Panc1 (cell line): ENCODE data around the gene ALDH3A1. TPM values are rescaled to one million over a fixed set of nuclear protein-coding genes. Genes with fewer than 3 reads are reported as not detected.
"Not testable (repeated sequence)": the region's sequence is repeated elsewhere in the genome, so short reads cannot be mapped to it uniquely, and the experiment has no call there.

Experiments
- ATAC-seq: fragments of 200-7000 bp; cut with Tn5 transposase; 2 replicates; pipeline ENCODE4 v1.9.1; 2020; ENCODE audit warnings: mild to moderate bottlenecking, moderate library complexity
- BruUV-seq: library from RNA; stranded (reverse); fragments of 400-500 nt; replicated peaks from 2 replicates; lab custom pipeline; 2021; lab: Mats Ljungman, UMichigan
- CTCF ChIA-PET: fragments of 300-600 bp; sonication (Branson Sonifier 250); formaldehyde crosslinking; loops from one replicate; lab custom pipeline; 2022; ENCODE audit warnings: antibody characterized with exemption; lab: Charles Lee
- POLR2A ChIA-PET: fragments of 300-600 bp; sonication (Branson Sonifier 250); formaldehyde crosslinking; loops from one replicate; lab custom pipeline; 2022; ENCODE audit warnings: antibody characterized with exemption; lab: Charles Lee
- DNase-seq: peaks from one replicate; pipeline ENCODE4 v3.0.0-alpha.2; 2010; ENCODE audit warnings: low read depth, low spot score
- H3K27ac ChIP-seq: 2 replicates; pipeline ENCODE4 v1.5.1; 2011; ENCODE audit warnings: mild to moderate bottlenecking, low read length, inconsistent platforms
- H3K27me3 ChIP-seq: fragments of 200-500 bp; sonication (Bioruptor generic); 2 replicates; pipeline ENCODE4 v1.6.0; 2014; ENCODE audit warnings: low read length, inconsistent platforms; ENCODE audit not compliant: control insufficient read depth, insufficient read depth
- H3K36me3 ChIP-seq: fragments of 200-500 bp; sonication (Bioruptor generic); 2 replicates; pipeline ENCODE4 v1.5.1; 2014; ENCODE audit warnings: inconsistent platforms, mild to moderate bottlenecking, low read length, moderate library complexity; ENCODE audit not compliant: control insufficient read depth, insufficient read depth
- H3K4me1 ChIP-seq: 2 replicates; pipeline ENCODE4 v1.5.1; 2011; ENCODE audit warnings: inconsistent platforms, mild to moderate bottlenecking, low read length, moderate library complexity; ENCODE audit not compliant: control insufficient read depth, insufficient read depth
- H3K4me3 ChIP-seq, 2 experiments: 2 replicates each; pipeline ENCODE4 v1.5.1; 2011 to 2012; ENCODE audit warnings: low read depth in 2 of 2, low read length in 2 of 2, mild to moderate bottlenecking in 2 of 2, inconsistent platforms in 1 of 2, moderate library complexity in 1 of 2
- H3K9me3 ChIP-seq: fragments of 200-500 bp; sonication (Bioruptor generic); 2 replicates; pipeline ENCODE4 v1.5.1; 2014; ENCODE audit warnings: low read depth, mild to moderate bottlenecking, inconsistent platforms, low read length, moderate library complexity; ENCODE audit not compliant: control insufficient read depth, insufficient read depth
- POLR2AphosphoS5 ChIP-seq: IDR thresholded peaks from 2 replicates; pipeline ENCODE4 v1.6.1; 2012; ENCODE audit warnings: mild to moderate bottlenecking, low read depth, low read length, moderate library complexity
- SIN3A ChIP-seq: IDR thresholded peaks from 2 replicates; pipeline ENCODE4 v1.6.1; 2012; ENCODE audit warnings: low read depth, mild to moderate bottlenecking, low read length, moderate library complexity, borderline replicate concordance; ENCODE audit not compliant: insufficient read depth
- TCF7L2 ChIP-seq: IDR thresholded peaks from 2 replicates; pipeline ENCODE4 v1.6.1; 2011; ENCODE audit warnings: mild to moderate bottlenecking, low read depth, low read length, inconsistent platforms
- in situ Hi-C: cut with HindIII; loops from 2 replicates; pipeline ENCODE4 v1.10.0; 2016; ENCODE audit warnings: low sequenced_read_pairs, low pct_unique_long_range_greater_than_20kb
- intact Hi-C: fragments of 100-400 bp; cut with micrococcal nuclease; formaldehyde crosslinking; loops from one replicate; pipeline ENCODE4 v1.10.0; 2022; ENCODE audit not compliant: unreplicated experiment
- total RNA-seq: library from RNA; stranded (reverse); gene quantifications from one replicate; pipeline ENCODE4 v1.2.1, GENCODE V29; 2021; ENCODE audit not compliant: unreplicated experiment
- TF ChIP-seq, protein P1 (sequence below), 2 experiments: IDR thresholded peaks; 2 replicates each; pipeline ENCODE4 v1.6.1; 2011 to 2012; ENCODE audit warnings: low read depth in 2 of 2, control low read depth in 1 of 2, low read length in 1 of 2, mild to moderate bottlenecking in 1 of 2, moderate library complexity in 1 of 2; ENCODE audit not compliant: insufficient read depth in 1 of 2
- TF ChIP-seq, protein P2 (sequence below): fragments of 450-650 bp; IDR thresholded peaks from 2 replicates; pipeline ENCODE4 v1.5.1; 2017; ENCODE audit warnings: mild to moderate bottlenecking

ALDH3A1 gene
- total RNA-seq, 1 experiment from 2014 or later, result 0.21 TPM

DNA sequence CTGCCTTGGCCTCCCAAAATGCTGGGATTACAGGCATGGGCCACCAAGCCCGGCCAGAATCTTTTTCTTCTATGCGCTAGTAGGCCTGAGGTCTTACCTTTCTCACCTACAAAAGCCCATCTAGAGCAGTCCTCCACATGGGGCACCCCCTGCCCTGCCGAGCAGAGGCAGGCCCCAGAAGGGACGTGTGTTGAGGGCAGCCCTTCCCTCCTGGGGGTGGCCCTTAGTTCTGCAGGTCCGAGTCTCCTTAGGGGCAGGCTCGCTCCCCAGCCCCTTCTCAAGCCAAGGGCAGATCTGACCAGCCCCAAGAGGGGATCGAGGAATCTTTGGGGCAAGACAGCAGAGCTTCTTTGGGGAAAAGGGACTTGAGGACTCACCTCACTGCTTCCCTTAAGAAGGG is 17.9 kb upstream of the ALDH3A1 start:
- H3K36me3 ChIP-seq, result no peaks in the 10 kb centered on the region
- ChIA-PET POLR2A (no interaction called here), CTCF (interaction anchor here (0.7 to 1.7 kb wide), 2 partner anchors 25 to 46 kb away, joined by 4 to 5 read pairs; no protein-coding TSS in a partner anchor)
- H3K4me1 ChIP-seq, result peaks cover 10% of the 10 kb centered on the region; the same call in 1 of the 2 replicates
- TF ChIP-seq POLR2AphosphoS5, result no peak
- no peak for TF ChIP-seq SIN3A
- TF ChIP-seq, protein P1, sequence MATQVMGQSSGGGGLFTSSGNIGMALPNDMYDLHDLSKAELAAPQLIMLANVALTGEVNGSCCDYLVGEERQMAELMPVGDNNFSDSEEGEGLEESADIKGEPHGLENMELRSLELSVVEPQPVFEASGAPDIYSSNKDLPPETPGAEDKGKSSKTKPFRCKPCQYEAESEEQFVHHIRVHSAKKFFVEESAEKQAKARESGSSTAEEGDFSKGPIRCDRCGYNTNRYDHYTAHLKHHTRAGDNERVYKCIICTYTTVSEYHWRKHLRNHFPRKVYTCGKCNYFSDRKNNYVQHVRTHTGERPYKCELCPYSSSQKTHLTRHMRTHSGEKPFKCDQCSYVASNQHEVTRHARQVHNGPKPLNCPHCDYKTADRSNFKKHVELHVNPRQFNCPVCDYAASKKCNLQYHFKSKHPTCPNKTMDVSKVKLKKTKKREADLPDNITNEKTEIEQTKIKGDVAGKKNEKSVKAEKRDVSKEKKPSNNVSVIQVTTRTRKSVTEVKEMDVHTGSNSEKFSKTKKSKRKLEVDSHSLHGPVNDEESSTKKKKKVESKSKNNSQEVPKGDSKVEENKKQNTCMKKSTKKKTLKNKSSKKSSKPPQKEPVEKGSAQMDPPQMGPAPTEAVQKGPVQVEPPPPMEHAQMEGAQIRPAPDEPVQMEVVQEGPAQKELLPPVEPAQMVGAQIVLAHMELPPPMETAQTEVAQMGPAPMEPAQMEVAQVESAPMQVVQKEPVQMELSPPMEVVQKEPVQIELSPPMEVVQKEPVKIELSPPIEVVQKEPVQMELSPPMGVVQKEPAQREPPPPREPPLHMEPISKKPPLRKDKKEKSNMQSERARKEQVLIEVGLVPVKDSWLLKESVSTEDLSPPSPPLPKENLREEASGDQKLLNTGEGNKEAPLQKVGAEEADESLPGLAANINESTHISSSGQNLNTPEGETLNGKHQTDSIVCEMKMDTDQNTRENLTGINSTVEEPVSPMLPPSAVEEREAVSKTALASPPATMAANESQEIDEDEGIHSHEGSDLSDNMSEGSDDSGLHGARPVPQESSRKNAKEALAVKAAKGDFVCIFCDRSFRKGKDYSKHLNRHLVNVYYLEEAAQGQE (IDR thresholded peaks at IDR 0.05; ENCODE audit: insufficient read depth in 1 of 2, low read depth in 2 of 2, low read length in 1 of 2), result no peak
- TF ChIP-seq TCF7L2, result no peak
- TF ChIP-seq, protein P2, sequence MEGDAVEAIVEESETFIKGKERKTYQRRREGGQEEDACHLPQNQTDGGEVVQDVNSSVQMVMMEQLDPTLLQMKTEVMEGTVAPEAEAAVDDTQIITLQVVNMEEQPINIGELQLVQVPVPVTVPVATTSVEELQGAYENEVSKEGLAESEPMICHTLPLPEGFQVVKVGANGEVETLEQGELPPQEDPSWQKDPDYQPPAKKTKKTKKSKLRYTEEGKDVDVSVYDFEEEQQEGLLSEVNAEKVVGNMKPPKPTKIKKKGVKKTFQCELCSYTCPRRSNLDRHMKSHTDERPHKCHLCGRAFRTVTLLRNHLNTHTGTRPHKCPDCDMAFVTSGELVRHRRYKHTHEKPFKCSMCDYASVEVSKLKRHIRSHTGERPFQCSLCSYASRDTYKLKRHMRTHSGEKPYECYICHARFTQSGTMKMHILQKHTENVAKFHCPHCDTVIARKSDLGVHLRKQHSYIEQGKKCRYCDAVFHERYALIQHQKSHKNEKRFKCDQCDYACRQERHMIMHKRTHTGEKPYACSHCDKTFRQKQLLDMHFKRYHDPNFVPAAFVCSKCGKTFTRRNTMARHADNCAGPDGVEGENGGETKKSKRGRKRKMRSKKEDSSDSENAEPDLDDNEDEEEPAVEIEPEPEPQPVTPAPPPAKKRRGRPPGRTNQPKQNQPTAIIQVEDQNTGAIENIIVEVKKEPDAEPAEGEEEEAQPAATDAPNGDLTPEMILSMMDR, result no peak
- DNase-seq (no peak), ATAC-seq (no peak)
- BruUV-seq, result no TSS peak
- intact Hi-C loops, result loop anchor here (1.0 kb wide), 1 partner anchor 252 kb away; no protein-coding TSS in a partner anchor
- H3K4me3 ChIP-seq, result no peak overlapping the region
- no peaks in the 10 kb centered on the region for H3K9me3 ChIP-seq
- no peak overlapping the region for H3K27ac ChIP-seq
- no peaks in the 10 kb centered on the region for H3K27me3 ChIP-seq
- in situ Hi-C loops, result no loop called here

DNA sequence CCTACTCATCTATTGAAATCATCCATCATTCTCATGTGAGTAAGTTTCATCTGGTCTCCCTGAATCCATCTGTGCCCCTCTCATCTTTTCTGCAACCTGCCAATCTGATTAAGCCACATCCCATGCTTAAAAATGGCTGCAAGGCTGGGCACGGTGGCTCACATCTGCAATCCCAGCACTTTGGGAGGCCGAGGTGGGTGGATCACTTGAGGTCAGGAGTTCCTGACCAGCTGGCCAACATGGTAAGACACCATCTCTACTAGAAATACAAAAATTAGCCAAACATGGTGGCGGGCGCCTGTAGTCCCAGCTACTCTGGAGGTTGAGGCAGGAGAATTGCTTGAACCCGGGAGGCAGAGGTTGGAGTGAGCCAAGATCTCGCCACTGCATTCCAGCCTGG is 15.9 kb upstream of the ALDH3A1 start:
- H3K4me1 ChIP-seq, DNase-seq, H3K36me3 ChIP-seq, H3K4me3 ChIP-seq, POLR2A ChIA-PET, H3K9me3 ChIP-seq, BruUV-seq, ATAC-seq, intact Hi-C loops, H3K27ac ChIP-seq, H3K27me3 ChIP-seq, in situ Hi-C loops: not testable (repeated sequence)
- CTCF ChIA-PET, result interaction anchor here (1.6 kb wide), 1 partner anchor 115 kb away, joined by 4 read pairs; the partner anchor contains the start of gene ALDH3A2

DNA sequence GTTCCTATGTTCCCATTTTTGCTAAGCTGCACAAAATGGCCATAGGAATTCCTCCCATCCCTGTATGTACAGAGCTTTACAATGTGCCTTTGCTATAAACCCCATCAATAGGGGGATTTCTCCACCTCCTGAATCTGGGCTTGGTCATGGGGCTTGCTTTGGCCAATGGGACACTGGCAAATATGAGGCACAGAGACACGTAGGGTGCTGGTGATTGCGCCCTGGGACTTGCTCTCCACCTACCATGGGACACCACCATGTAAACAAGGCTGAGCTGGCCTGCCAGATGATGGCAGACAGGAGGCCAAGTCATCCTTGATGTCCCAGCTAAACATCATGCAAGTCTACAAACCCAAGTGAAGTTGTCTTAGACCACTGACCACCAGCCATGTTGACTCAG is 15.3 kb upstream of the ALDH3A1 start:
- CTCF ChIA-PET, result interaction anchor here (0.5 to 1.6 kb wide), 4 partner anchors 115 to 247 kb away, joined by 3 to 14 read pairs (median 4); partner anchors contain the start of genes ALDH3A2 and SLC47A1
- Histone ChIP-seq H3K4me3 (no peak overlapping the region), H3K9me3 (no peaks in the 10 kb centered on the region), H3K27me3 (no peaks in the 10 kb centered on the region), H3K4me1 (peaks cover 6% of the 10 kb centered on the region; the same call in 1 of the 2 replicates), H3K27ac (no peak overlapping the region), H3K36me3 (no peaks in the 10 kb centered on the region)
- in situ Hi-C loops, result no loop called here
- DNase-seq, result no peak
- intact Hi-C loops, result no loop called here
- ATAC-seq, result no peak
- BruUV-seq, result no TSS peak
- no peak for TF ChIP-seq POLR2AphosphoS5
- TF ChIP-seq TCF7L2, result no peak
- TF ChIP-seq, protein P1 (IDR thresholded peaks at IDR 0.05; ENCODE audit: insufficient read depth in 1 of 2, low read depth in 2 of 2, low read length in 1 of 2), result no peak
- no peak for TF ChIP-seq SIN3A
- TF ChIP-seq, protein P2, result no peak
- POLR2A ChIA-PET, result interaction anchor here (0.6 kb wide), 1 partner anchor 394 kb away, joined by 5 read pairs; no protein-coding TSS in a partner anchor
